Caco-2 (cell line): ENCODE results near the gene NLGN1. TPM values are rescaled to one million over a fixed set of nuclear protein-coding genes. Genes with fewer than 3 reads are reported as not detected.

Experiments used
- BruUV-seq: library from RNA; stranded (reverse); fragments of 400-500 nt; replicated peaks from 2 replicates; lab custom pipeline; 2021; lab: Mats Ljungman, UMichigan
- CTCF ChIA-PET: fragments of 300-600 bp; sonication (Branson Sonifier 250); formaldehyde crosslinking; loops from one replicate; lab custom pipeline; 2022; ENCODE audit warnings: antibody characterized with exemption; lab: Charles Lee
- POLR2A ChIA-PET: fragments of 300-600 bp; sonication (Branson Sonifier 250); formaldehyde crosslinking; loops from one replicate; lab custom pipeline; 2022; ENCODE audit warnings: antibody characterized with exemption; lab: Charles Lee
- DNase-seq, 2 experiments: peaks; one replicate each; pipeline versions ENCODE4 v3.0.0 to v3.0.0-alpha.2; 2020 to 2022
- H3K27me3 ChIP-seq: replicated peaks from 2 replicates; pipeline ENCODE4 v1.6.0; 2011; ENCODE audit warnings: low read length; ENCODE audit not compliant: control insufficient read depth, insufficient read depth
- H3K36me3 ChIP-seq: 2 replicates; pipeline ENCODE4 v1.5.1; 2011; ENCODE audit warnings: low read length; ENCODE audit not compliant: control insufficient read depth, insufficient read depth
- H3K4me1 ChIP-seq: fragments of 250-450 bp; sonication (Bioruptor Pico); 2 replicates; pipeline ENCODE4 v1.5.1; 2020; ENCODE audit warnings: mild to moderate bottlenecking
- H3K4me3 ChIP-seq: 2 replicates; pipeline ENCODE4 v1.5.1; 2011; ENCODE audit warnings: low read depth, mild to moderate bottlenecking, control low read depth, low read length
- H3K9me3 ChIP-seq: fragments of 250-450 bp; sonication (Bioruptor Pico); 2 replicates; pipeline ENCODE4 v1.5.1; 2020; ENCODE audit warnings: mild to moderate bottlenecking, moderate library complexity
- H3K27ac Mint-ChIP-seq: one replicate; pipeline ENCODE4 v1.8.0; 2022; ENCODE audit warnings: mixed read lengths; ENCODE audit not compliant: unreplicated experiment
- H3K27me3 Mint-ChIP-seq: one replicate; pipeline ENCODE4 v1.8.0; 2022; ENCODE audit warnings: mixed read lengths; ENCODE audit not compliant: insufficient read depth, unreplicated experiment
- H3K36me3 Mint-ChIP-seq: one replicate; pipeline ENCODE4 v1.8.0; 2022; ENCODE audit warnings: mild to moderate bottlenecking, mixed read lengths; ENCODE audit not compliant: insufficient read depth, unreplicated experiment
- H3K4me1 Mint-ChIP-seq: one replicate; pipeline ENCODE4 v1.8.0; 2022; ENCODE audit warnings: low read depth, mixed read lengths; ENCODE audit not compliant: unreplicated experiment
- H3K4me3 Mint-ChIP-seq: one replicate; pipeline ENCODE4 v1.8.0; 2022; ENCODE audit warnings: mild to moderate bottlenecking, moderate library complexity, mixed read lengths; ENCODE audit not compliant: unreplicated experiment
- H3K9me3 Mint-ChIP-seq: one replicate; pipeline ENCODE4 v1.8.0; 2022; ENCODE audit warnings: mixed read lengths; ENCODE audit not compliant: unreplicated experiment
- CTCF ChIP-seq, 2 experiments: fragments of 200-600 bp in 1 of 2; IDR thresholded peaks; 1 replicate in 1 of 2; 2 replicates in 1 of 2; pipeline versions ENCODE4 v1.5.1 to v1.8.0; 2011 to 2022; ENCODE audit warnings: antibody characterized with exemption in 1 of 2, control low read depth in 1 of 2, inconsistent platforms in 1 of 2, low read depth in 1 of 2, low read length in 1 of 2, mild to moderate bottlenecking in 1 of 2, moderate library complexity in 1 of 2; ENCODE audit not compliant: insufficient read depth in 1 of 2, severe bottlenecking in 1 of 2, unreplicated experiment in 1 of 2
- intact Hi-C: fragments of 100-400 bp; cut with micrococcal nuclease; formaldehyde crosslinking; loops from one replicate; pipeline ENCODE4 v1.10.0; 2022; ENCODE audit not compliant: unreplicated experiment
- total RNA-seq: library from RNA; stranded (reverse); gene quantifications from 2 replicates; pipeline ENCODE4 v1.2.3, GENCODE V29; 2022

The NLGN1 gene
- total RNA-seq, 1 experiment from 2014 or later = not detected

GRCh38 chr3:173734473-173734872, 336.9 kb downstream of the NLGN1 start:
- H3K9me3 Mint-ChIP-seq = no peaks in the 10 kb centered on the region
- no TSS peak for BruUV-seq
- H3K4me3 Mint-ChIP-seq = no peak overlapping the region
- no peaks in the 10 kb centered on the region for H3K27me3 ChIP-seq
- H3K36me3 Mint-ChIP-seq = no peaks in the 10 kb centered on the region
- no peak overlapping the region for H3K4me3 ChIP-seq
- H3K9me3 ChIP-seq = no peaks in the 10 kb centered on the region
- no peak overlapping the region for H3K27ac Mint-ChIP-seq
- no peaks in the 10 kb centered on the region for H3K36me3 ChIP-seq
- H3K4me1 ChIP-seq = no peaks in the 10 kb centered on the region
- no peak for TF ChIP-seq CTCF (IDR thresholded peaks at IDR 0.05; ENCODE audit: insufficient read depth in 1 of 2, low read depth in 1 of 2, low read length in 1 of 2, severe bottlenecking in 1 of 2, unreplicated experiment in 1 of 2)
- peaks cover 3% of the 10 kb centered on the region for H3K27me3 Mint-ChIP-seq
- DNase-seq = no peak
- no peaks in the 10 kb centered on the region for H3K4me1 Mint-ChIP-seq
- POLR2A ChIA-PET = no interaction called here
- CTCF ChIA-PET = no interaction called here
- intact Hi-C loops = loop anchor here (5.0 kb wide), 2 partner anchors 138 to 268 kb away; no protein-coding TSS in a partner anchor

- no peaks in the 10 kb centered on the region for H3K27me3 ChIP-seq
- no peak overlapping the region for H3K4me3 ChIP-seq
- BruUV-seq = no TSS peak
- H3K9me3 ChIP-seq = no peaks in the 10 kb centered on the region
- no peaks in the 10 kb centered on the region for H3K36me3 ChIP-seq
- H3K36me3 Mint-ChIP-seq = no peaks in the 10 kb centered on the region
- no peak overlapping the region for H3K27ac Mint-ChIP-seq
- peaks cover 3% of the 10 kb centered on the region for H3K27me3 Mint-ChIP-seq
- no peak for DNase-seq
- no peaks in the 10 kb centered on the region for H3K9me3 Mint-ChIP-seq
- POLR2A ChIA-PET = no interaction called here
- CTCF ChIA-PET = no interaction called here
- H3K4me3 Mint-ChIP-seq = no peak overlapping the region
- TF ChIP-seq CTCF (IDR thresholded peaks at IDR 0.05; ENCODE audit: insufficient read depth in 1 of 2, low read depth in 1 of 2, low read length in 1 of 2, severe bottlenecking in 1 of 2, unreplicated experiment in 1 of 2) = no peak
- intact Hi-C loops = loop anchor here (5.0 kb wide), 2 partner anchors 137 to 267 kb away; no protein-coding TSS in a partner anchor
- no peaks in the 10 kb centered on the region for H3K4me1 Mint-ChIP-seq
- H3K4me1 ChIP-seq = no peaks in the 10 kb centered on the region
These were observed 337.4 kb downstream of the NLGN1 start for GRCh38 chr3:173734895-173735294.

GRCh38 chr3:173735841-173736240, 338.3 kb downstream of the NLGN1 start:
- BruUV-seq = no TSS peak

More at GRCh38 chr3:173735841-173736240, 338.3 kb downstream of the NLGN1 start:
- Mint-ChIP-seq H3K4me3 (no peak overlapping the region), H3K36me3 (no peaks in the 10 kb centered on the region), H3K27ac (no peak overlapping the region), H3K4me1 (no peaks in the 10 kb centered on the region), H3K9me3 (no peaks in the 10 kb centered on the region), H3K27me3 (peaks cover 3% of the 10 kb centered on the region)
- ChIA-PET CTCF (no interaction called here), POLR2A (no interaction called here)
- Histone ChIP-seq H3K27me3 (no peaks in the 10 kb centered on the region), H3K4me3 (no peak overlapping the region), H3K9me3 (no peaks in the 10 kb centered on the region), H3K4me1 (no peaks in the 10 kb centered on the region), H3K36me3 (no peaks in the 10 kb centered on the region)
- intact Hi-C loops = no loop called here
- no peak for DNase-seq
- no peak for TF ChIP-seq CTCF (IDR thresholded peaks at IDR 0.05; ENCODE audit: insufficient read depth in 1 of 2, low read depth in 1 of 2, low read length in 1 of 2, severe bottlenecking in 1 of 2, unreplicated experiment in 1 of 2)
